Sigmoid colon (tissue), 7 donors: ENCODE results near the gene SUMO2. TPM values are rescaled to one million over a fixed set of nuclear protein-coding genes. Genes with fewer than 3 reads are reported as not detected.

Source experiments
- DNase-seq: peaks from one replicate; pipeline ENCODE4 v3.0.0-alpha.2; 2019
- H3K27ac ChIP-seq, 4 donors: fragments of 200-600 bp; sonication (generic); one replicate each; pipeline ENCODE4 v1.5.1; 2016 to 2019; ENCODE audit warnings: mild to moderate bottlenecking in 1 of 4
- H3K27me3 ChIP-seq, 3 donors: fragments of 200-600 bp; sonication (generic); one replicate each; pipeline ENCODE4 v1.5.1; 2019; ENCODE audit warnings: mild to moderate bottlenecking in 1 of 3
- H3K36me3 ChIP-seq, 4 donors: fragments of 200-600 bp; sonication (generic); one replicate each; pipeline ENCODE4 v1.5.1; 2016 to 2019
- H3K4me1 ChIP-seq, 4 donors: fragments of 200-600 bp; sonication (generic); one replicate each; pipeline ENCODE4 v1.5.1; 2017 to 2019
- H3K4me3 ChIP-seq, 4 donors: fragments of 200-600 bp; sonication (generic); one replicate each; pipeline ENCODE4 v1.5.1; 2017 to 2019; ENCODE audit warnings: mild to moderate bottlenecking in 2 of 4, moderate library complexity in 1 of 4
- H3K9me3 ChIP-seq, 4 donors: fragments of 200-600 bp in 3 of 4; sonication (generic) in 3 of 4; one replicate each; pipeline versions ENCODE4 v1.5.1 to v1.6.1; 2013 to 2019
- CTCF ChIP-seq, 4 experiments: fragments of 450-650 bp in 3 of 4; fragments of 200-600 bp in 1 of 4; IDR thresholded peaks; one replicate each; pipeline ENCODE4 v1.5.1; 2016 to 2019; ENCODE audit warnings: antibody characterized with exemption in 4 of 4, mild to moderate bottlenecking in 3 of 4, moderate library complexity in 2 of 4
- EP300 ChIP-seq, 4 donors: sonication (generic); formaldehyde crosslinking; IDR thresholded peaks; one replicate each; pipeline ENCODE4 v1.6.1; 2017; ENCODE audit warnings: antibody characterized with exemption in 4 of 4
- POLR2A ChIP-seq, 2 donors: fragments of 450-650 bp; IDR thresholded peaks; one replicate each; pipeline ENCODE4 v1.6.1; 2016; ENCODE audit warnings: antibody characterized with exemption in 2 of 2, mild to moderate bottlenecking in 2 of 2, moderate library complexity in 2 of 2
- POLR2AphosphoS5 ChIP-seq, 4 donors: sonication (generic); formaldehyde crosslinking; IDR thresholded peaks; one replicate each; pipeline ENCODE4 v1.6.1; 2017; ENCODE audit warnings: antibody characterized with exemption in 4 of 4
- WGBS, 2 donors: extraction: QIAGEN DNeasy Blood & Tissue Kit; methylation state at CpG; one replicate each; pipeline ENCODE4 v1.1.7; 2013; 5-methylcytosine and 5-hydroxymethylcytosine counted together
- intact Hi-C: fragments of 100-400 bp; cut with DNase I; formaldehyde crosslinking; loops from one replicate; pipeline ENCODE4 v1.15.1; 2023
- polyA plus RNA-seq, 3 donors: library from polyadenylated mRNA; stranded (reverse); fragments of 200-250 nt; gene quantifications; one replicate each; pipeline ENCODE4 v1.2.3, GENCODE V29; 2013
- total RNA-seq, 4 donors: library from RNA; depleted of rRNA; stranded (reverse); fragments of >200 nt; gene quantifications; one replicate each; pipeline ENCODE4 v1.1.0, GENCODE V29; 2016
- donor health status: healthy with polysubstance abuse.
- donor health status: Bipolar disorder and iron deficiency.
- donor health status: healthy.

SUMO2 gene
- total and polyA plus RNA-seq, 7 donors = 63.0 to 130 (median 97.4) TPM

GRCh38 chr17:75227729-75228128 is 45.0 kb upstream of the SUMO2 start:
- no peaks in the 10 kb centered on the region for H3K9me3 ChIP-seq
- TF ChIP-seq POLR2AphosphoS5 (IDR thresholded peaks at IDR 0.05) = no peak
- no peak for TF ChIP-seq POLR2A (IDR thresholded peaks at IDR 0.05)
- no peak for TF ChIP-seq EP300 (IDR thresholded peaks at IDR 0.05)
- no peak for TF ChIP-seq CTCF (IDR thresholded peaks at IDR 0.05)
- no peaks in the 10 kb centered on the region for H3K27me3 ChIP-seq
- H3K4me1 ChIP-seq = no peaks in the 10 kb centered on the region
- no peak for DNase-seq
- H3K36me3 ChIP-seq = peaks cover 38 to 96% (median 52%) of the 10 kb centered on the region in 4 donors
- intact Hi-C loops = no loop called here
- WGBS, 2 donors = 69 to 85% methylated on average over 5 of the region's 5 CpGs
- H3K27ac ChIP-seq = peak overlapping the region in 1 of 4 donors; percentile 34
- H3K4me3 ChIP-seq = no peak overlapping the region

- intact Hi-C loops = no loop called here
- H3K27me3 ChIP-seq = no peaks in the 10 kb centered on the region
- TF ChIP-seq POLR2A (IDR thresholded peaks at IDR 0.05) = no peak
- H3K27ac ChIP-seq = no peak overlapping the region
- H3K36me3 ChIP-seq = peaks cover 21 to 95% (median 32%) of the 10 kb centered on the region in 4 donors
- no peak overlapping the region for H3K4me3 ChIP-seq
- DNase-seq = no peak
- WGBS, 2 donors = 87% methylated on average over 14 of the region's 14 CpGs
- no peaks in the 10 kb centered on the region for H3K9me3 ChIP-seq
- H3K4me1 ChIP-seq = no peaks in the 10 kb centered on the region
Observed at GRCh38 chr17:75225016-75225415, 42.3 kb upstream of the SUMO2 start.

- H3K4me3 ChIP-seq = no peak overlapping the region
- DNase-seq = no peak
- H3K9me3 ChIP-seq = no peaks in the 10 kb centered on the region
- TF ChIP-seq POLR2A (IDR thresholded peaks at IDR 0.05) = no peak
- TF ChIP-seq EP300 (IDR thresholded peaks at IDR 0.05) = no peak
- TF ChIP-seq POLR2AphosphoS5 (IDR thresholded peaks at IDR 0.05) = no peak
- no peak for TF ChIP-seq CTCF (IDR thresholded peaks at IDR 0.05)
- intact Hi-C loops = no loop called here
- peaks cover 0 to 96% (median 41%) of the 10 kb centered on the region in 4 donors for H3K36me3 ChIP-seq
- H3K27me3 ChIP-seq = no peaks in the 10 kb centered on the region
- no peak overlapping the region for H3K27ac ChIP-seq
- WGBS, 2 donors = 97 to 98% methylated on average over 3 of the region's 3 CpGs
- H3K4me1 ChIP-seq = no peaks in the 10 kb centered on the region
Observed at GRCh38 chr17:75219815-75220214, 37.1 kb upstream of the SUMO2 start.

GRCh38 chr17:75218131-75218530 is 35.4 kb upstream of the SUMO2 start:
- intact Hi-C loops = no loop called here
- Histone ChIP-seq H3K36me3 (peaks cover 8 to 96% (median 47%) of the 10 kb centered on the region in 4 donors), H3K27ac (no peak overlapping the region), H3K4me1 (no peaks in the 10 kb centered on the region), H3K27me3 (no peaks in the 10 kb centered on the region), H3K4me3 (no peak overlapping the region), H3K9me3 (no peaks in the 10 kb centered on the region)
- DNase-seq = no peak
- 95% methylated on average over 6 of the region's 6 CpGs for WGBS, 2 donors
- TF ChIP-seq POLR2AphosphoS5 (IDR thresholded peaks at IDR 0.05) (no peak), CTCF (IDR thresholded peaks at IDR 0.05) (no peak), EP300 (IDR thresholded peaks at IDR 0.05) (no peak), POLR2A (IDR thresholded peaks at IDR 0.05) (no peak)

GRCh38 chr17:75209061-75209460 is 26.3 kb upstream of the SUMO2 start:
- WGBS, 2 donors = 88 to 90% methylated on average over 3 of the region's 3 CpGs
- peaks cover 0 to 27% (median 20%) of the 10 kb centered on the region in 4 donors for H3K4me1 ChIP-seq
- H3K9me3 ChIP-seq = no peaks in the 10 kb centered on the region
- no peak overlapping the region for H3K4me3 ChIP-seq
- TF ChIP-seq POLR2A (IDR thresholded peaks at IDR 0.05) = no peak
- TF ChIP-seq CTCF (IDR thresholded peaks at IDR 0.05) = no peak
- TF ChIP-seq POLR2AphosphoS5 (IDR thresholded peaks at IDR 0.05) = no peak
- H3K27me3 ChIP-seq = no peaks in the 10 kb centered on the region
- H3K36me3 ChIP-seq = peaks cover 2 to 51% (median 20%) of the 10 kb centered on the region in 4 donors
- intact Hi-C loops = no loop called here
- DNase-seq = no peak
- no peak overlapping the region for H3K27ac ChIP-seq
